H4 (cell line): ENCODE data around the gene CARD9. TPM values are rescaled to one million over a fixed set of nuclear protein-coding genes. Genes with fewer than 3 reads are reported as not detected.
"Not testable (repeated sequence)": the region's sequence is repeated elsewhere in the genome, so short reads cannot be mapped to it uniquely, and the experiment has no call there.

Source experiments
- DNase-seq: peaks from one replicate; pipeline ENCODE4 v3.0.0-alpha.2; 2015; ENCODE audit warnings: low spot score
- total RNA-seq: library from RNA; depleted of rRNA; stranded (reverse); fragments of >200 nt; shearing (Covaris generic); gene quantifications from 2 replicates; pipeline ENCODE4 v1.2.3, GENCODE V29; 2014; rRNA removed

CARD9 gene
- total RNA-seq = 0.17 and 0.18 TPM in 2 replicates

DNA sequence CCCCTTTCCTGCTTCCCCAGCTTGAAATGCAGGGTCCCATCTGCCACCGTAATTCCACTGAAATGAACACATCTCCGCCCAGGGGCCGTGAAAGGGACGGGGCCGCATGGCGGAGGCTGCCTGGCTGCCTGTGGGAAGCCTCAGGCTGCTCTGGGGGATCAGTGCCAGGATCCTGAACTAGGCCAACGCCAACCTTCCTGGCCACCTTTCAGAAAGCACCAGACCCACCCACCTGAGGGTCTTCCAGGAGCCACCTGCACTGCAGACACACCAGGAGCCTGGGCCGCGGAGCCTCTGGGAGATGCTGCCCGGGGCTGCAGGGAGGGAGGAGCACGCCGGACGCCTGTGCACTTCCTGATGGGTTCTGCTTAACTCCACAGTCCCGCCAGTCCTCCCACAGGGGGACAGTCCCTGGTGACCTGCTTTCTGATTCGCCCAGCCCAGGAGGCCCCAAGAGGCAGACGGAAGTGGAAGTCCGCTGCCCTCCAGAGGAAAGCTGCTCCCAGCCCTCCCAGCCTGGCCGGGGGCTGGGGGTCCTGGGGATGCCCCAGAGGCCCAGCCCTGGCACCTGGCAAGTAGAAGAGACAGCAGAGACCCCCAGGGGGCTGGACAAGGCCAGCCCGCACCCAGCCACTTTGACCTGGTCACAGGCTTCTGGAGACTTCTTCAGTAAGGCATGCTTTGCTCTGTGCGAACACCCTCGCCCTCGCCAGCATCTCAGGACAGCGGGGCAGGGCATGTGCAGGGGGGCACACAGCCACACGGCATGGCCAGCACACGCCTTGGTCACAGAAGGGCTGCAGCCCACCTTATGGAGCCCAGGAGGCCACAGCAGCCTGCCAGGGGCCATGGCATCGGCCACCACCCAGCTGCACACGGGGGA is at the start of gene CARD9:
CARD9 (minus strand) TSS at position 370 of the 883 bp plus-strand sequence. CDS start 1,591 bp downstream, outside the sequence.
- DNase-seq = no peak

DNA sequence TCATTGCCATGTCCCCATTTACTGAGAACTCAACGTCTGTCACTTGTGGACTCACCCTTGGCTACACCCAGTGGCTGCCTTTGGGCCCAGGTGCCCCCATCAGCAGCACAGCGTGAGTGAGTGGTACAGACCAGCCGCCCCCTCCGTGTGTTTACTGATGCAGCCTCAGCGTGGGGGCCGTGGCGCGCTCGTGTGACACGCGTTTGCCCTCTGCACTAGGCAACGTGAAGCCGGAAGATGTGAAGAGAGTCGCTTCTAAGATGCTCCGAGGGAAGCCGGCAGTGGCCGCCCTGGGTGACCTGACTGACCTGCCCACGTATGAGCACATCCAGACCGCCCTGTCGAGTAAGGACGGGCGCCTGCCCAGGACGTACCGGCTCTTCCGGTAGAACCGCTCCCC is 49.4 kb upstream of the CARD9 start:
- DNase-seq = no peak

- DNase-seq = no peak
Observed at GRCh38 chr9:136421791-136422190, 48.3 kb upstream of the CARD9 start.

DNA sequence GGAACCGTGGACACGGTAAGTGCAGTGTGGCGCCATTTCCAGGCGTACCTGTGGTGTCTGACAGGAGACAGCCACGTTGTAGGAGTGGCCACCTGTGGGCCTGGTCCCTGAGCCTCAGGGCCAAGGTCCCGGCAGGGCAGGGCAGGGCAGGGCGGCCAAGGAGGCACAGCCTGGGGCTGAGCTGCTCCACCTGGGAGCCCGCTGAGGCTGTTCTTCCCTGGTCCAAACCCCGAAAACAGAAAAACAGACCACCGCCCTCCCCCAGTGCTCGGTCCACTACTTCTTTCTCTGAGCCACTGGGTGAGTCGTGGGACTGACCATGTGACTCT is 45.6 kb upstream of the CARD9 start:
- no peak for DNase-seq

- DNase-seq = no peak
Observed at GRCh38 chr9:136418182-136419091, 45.0 kb upstream of the CARD9 start.

GRCh38 chr9:136416914-136417313 is 43.4 kb upstream of the CARD9 start:
- DNase-seq = no peak

GRCh38 chr9:136416427-136416826 is 43.0 kb upstream of the CARD9 start:
- DNase-seq = no peak

DNA sequence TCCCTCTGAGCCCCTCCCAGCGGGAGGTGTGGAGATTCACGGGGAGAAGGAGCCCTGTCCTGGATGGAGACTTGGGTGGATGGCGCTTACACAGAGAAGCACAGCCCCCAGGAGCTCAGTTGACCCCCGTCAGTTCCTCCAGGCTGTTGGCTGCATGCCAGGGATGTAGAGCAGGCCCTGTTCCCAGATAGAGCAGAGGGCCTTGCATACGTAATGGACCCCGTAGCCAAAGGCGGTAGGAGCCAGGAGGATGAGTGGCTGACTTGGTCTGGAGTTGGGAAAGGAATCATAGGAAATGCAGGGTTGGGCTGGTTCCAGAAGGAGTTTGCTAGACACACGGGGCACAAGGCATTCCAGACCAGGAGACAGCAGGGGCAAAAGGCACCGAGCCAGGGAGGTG is 39.5 kb upstream of the CARD9 start:
- DNase-seq = no peak

DNA sequence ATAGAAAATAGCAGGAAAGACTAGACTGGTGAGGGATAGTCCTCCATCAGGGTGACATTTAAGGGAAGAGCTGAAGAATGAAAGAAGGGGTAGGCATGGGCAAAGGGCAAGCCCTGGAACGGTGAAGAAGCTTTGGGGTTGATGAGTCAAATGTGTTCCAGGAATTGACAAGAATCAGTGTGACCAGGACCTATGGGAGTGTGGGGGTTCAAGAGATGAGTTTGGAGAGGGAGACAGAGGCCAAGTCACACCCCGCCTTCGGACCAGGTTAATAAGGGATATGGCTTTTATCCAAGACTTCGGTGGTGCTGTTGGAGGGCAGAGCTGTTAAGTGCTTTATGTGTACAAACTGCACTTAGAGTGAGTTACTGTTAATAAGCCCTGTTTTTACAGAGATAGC is 37.9 kb upstream of the CARD9 start:
- no peak for DNase-seq

DNA sequence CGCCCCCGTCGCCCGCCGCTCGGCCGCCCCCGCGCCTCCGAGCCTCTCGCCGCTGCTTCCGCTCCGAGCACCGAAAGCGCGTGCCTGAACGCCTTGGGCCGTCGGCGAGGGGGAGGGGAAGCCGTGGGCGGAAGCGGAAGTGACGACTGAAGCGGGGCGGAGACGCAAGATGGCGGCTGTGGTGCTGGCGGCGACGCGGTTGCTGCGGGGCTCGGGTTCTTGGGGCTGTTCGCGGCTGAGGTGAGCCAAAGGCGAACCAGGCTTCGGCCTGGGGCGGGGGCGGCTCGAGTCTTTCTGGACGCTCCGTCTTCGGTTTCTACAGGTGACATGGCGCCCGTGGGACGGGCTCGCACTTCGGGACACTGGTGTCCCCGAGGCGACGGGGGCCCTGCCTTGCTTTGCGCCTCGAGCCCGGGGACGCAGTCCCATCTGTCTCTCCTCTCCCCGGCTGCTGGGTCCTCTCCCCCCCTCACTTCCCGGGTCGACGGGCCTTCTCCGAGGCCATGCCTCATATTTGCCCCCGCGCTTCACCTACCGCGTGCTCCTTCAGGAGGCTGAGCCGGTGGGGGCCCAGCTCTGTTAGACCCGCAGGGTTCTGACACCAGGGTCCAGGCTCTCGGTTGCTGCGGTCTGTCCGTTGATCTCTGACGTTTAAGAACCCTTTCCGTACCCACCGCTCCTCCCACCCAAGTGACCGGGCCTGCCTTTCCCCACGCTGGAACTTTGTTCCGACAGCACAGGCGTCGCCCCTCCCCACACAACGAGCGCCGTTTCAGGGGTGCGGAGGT is 37.2 kb upstream of the CARD9 start, which contains the start of the genes ENTR1 and PMPCA:
ENTR1 (minus strand) TSS at position 115 of the 788 bp plus-strand sequence. CDS start 217 bp downstream, outside the sequence.
PMPCA (plus strand) TSS at position 159 of the 788 bp plus-strand sequence; CDS start at position 170, 11 bp downstream.
- peak; percentile 88 for DNase-seq

GRCh38 chr9:136409557-136410455 is 36.3 kb upstream of the CARD9 start:
- no peak for DNase-seq

DNA sequence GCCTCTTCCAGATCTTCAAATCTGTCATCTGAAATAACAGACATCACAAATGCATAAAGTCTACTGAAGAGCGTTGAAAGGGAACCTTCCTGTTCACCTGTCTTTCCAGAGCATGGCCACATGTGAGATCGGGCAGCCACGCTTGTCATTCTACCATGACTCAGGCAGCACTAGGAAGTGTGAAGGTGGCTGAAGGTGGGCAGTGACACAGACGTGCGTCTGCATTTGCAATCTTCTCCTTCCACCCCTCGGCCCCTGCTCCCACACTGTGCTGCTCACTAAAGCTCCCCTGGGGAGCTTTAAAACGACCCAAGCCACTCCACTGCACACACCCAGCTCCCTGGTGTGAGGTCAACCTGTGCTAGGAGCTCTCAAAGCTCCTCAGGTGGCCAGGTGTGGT is 34.4 kb upstream of the CARD9 start:
- DNase-seq = no peak

- not testable (repeated sequence) for DNase-seq
Observed at GRCh38 chr9:136407061-136407460, 33.6 kb upstream of the CARD9 start.

DNA sequence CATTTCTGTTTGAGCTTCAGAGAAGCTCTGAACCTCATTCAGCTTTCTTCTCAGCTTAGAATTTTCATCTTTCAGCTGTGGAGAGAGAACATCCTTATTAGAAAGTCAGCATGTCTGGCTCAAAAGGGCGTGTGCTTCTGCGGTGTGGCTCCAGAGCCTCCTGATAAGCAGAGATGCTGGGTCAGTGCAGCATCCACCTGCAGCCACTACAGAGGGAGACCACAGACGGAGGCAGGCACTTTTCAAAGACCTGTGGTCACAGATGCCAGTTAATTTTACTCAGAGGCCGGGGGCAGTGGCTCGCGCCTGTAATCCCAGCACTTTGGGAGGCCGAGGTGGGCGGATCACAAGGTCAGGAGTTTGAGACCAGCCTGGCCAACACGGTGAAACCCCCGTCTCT is 32.4 kb upstream of the CARD9 start:
- DNase-seq = not testable (repeated sequence)

- DNase-seq = no peak
Observed at GRCh38 chr9:136405481-136405880, 32.0 kb upstream of the CARD9 start.

GRCh38 chr9:136404801-136405136 is 31.3 kb upstream of the CARD9 start:
- DNase-seq = no peak

DNA sequence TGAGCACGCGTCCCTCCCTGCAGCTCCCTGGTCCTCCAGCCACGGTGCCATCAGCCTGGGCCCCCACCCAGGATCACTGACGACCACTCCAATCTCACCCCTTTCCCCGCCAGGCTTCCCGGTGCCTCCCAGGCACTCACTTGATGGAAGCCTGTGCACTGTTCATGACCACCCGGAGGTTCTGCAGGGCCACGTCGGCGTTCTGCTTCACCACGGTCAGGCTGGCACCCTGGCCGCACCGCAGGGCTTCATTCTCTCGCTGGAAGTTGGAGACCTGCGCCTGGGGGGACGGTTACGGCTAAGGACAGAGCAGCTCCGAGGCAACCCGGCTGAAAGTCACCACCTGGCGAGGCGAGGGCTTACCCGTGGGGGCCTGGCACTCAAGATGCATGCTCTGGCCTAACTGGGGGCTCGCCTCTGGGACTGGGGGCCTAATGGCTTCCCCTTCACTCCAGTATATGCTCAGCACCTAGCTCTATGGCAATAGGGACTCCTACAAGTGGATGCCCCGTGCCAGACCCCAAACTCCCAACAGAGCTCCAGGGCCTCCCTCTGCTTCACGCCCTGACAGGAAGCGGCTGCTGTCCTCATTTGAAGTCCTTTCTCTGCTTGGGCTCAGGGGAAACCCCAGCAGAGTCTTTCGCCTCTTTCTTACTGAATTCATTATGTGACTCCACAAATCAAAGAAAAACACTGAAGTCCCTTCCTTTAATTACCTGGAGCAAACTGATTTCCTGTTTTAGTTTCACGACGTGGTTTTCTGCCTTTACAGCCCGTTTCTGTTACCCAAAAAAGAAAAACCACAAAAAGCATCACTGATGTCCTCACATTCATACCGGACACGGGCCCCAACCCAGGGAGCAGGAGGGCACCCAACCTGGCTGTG is 30.7 kb upstream of the CARD9 start:
- DNase-seq = no peak

- DNase-seq = no peak
Observed at GRCh38 chr9:136403538-136403914, 30.1 kb upstream of the CARD9 start.

DNA sequence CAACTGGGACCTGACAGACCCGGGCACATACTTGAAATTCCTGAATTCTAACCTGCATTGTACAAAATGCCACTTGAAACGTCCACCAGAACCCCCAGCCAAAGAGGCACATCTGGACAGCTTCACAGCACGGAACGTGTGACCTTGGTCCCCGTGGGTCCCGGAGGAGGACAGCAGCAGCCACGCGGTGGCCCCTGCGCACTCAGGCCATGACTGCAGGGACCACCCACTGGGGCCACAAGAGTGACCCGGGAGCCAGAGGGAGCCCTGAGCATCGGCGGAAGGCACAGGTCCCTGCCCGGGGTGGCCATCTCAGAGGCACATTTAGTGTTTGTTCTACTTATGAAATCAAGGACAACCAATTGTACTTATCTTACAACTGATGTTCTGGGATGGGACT is 28.6 kb upstream of the CARD9 start:
- no peak for DNase-seq
